Hematopoietic multipotent progenitor cell (in vitro differentiated cells): Measurements from ENCODE around the gene RNASE1. TPM values are rescaled to one million over a fixed set of nuclear protein-coding genes. Genes with fewer than 3 reads are reported as not detected.

Experiments
- DNase-seq, 3 donors: peaks; one replicate each; pipeline ENCODE4 v3.0.0-alpha.2; 2011 to 2015; ENCODE audit warnings: low read depth in 2 of 3, low spot score in 2 of 3
- total RNA-seq: library from RNA; depleted of rRNA; stranded (reverse); fragments of >200 nt; gene quantifications from one replicate; pipeline ENCODE4 v1.2.3, GENCODE V29; 2012

The RNASE1 gene
- total RNA-seq, 1 donor = 1.3 TPM

DNA sequence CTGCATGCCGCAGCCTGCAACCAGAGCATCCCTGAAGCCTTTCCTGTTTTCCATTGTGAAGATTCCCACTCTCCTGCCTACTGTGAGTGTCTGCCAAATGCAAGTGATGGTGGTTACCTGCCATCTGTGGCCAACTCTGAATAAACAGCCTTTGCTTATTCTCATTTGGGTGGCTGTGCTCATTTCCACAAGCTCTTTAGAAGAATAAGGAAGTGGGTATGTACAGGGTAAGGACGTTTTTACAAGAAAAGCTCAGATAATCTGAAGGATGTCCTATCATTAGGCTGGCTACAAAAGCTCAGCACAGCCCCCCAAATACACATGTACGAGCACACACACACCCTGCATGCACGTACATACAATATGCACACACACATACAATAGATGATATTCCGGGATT lies 7.3 kb upstream of the RNASE1 start:
- DNase-seq = no peak

DNA sequence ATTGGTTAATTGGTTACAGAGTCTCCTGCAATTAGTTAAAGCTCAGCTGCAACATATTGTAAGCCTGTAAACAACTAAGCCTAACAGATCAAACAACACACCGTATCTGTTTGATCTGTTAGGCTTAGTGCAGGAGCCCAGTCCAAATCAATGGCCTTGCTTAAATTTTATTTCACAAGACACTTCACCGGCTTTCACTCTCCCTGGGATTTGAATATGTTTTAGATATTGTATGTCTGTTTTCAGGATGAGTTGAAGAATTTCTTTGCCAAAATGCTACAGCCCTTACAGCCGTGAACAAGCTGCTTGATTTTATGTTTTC lies 5.5 kb upstream of the RNASE1 start:
- no peak for DNase-seq

- no peak for DNase-seq
Observed at GRCh38 chr14:20807304-20808161, 4.9 kb upstream of the RNASE1 start.

DNA sequence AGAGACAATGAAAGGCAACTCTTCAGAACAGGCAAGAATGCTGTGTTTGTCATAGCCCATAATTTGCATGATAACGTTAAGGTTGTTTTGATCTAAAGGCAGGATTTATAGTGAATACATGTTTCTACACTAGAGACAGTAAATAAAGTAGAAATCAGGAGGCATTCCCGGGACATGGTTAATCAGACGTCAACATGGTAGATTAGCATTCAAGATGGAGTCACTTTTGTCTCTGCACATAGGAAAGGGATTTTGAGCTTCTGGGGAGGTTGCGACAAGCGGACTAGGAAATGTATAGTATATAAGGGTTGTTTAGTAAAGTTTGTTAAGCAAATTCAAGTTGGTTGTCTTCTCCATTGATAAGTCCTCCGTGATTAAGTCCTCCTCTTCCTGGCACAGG lies 2.8 kb upstream of the RNASE1 start:
- DNase-seq = no peak

DNA sequence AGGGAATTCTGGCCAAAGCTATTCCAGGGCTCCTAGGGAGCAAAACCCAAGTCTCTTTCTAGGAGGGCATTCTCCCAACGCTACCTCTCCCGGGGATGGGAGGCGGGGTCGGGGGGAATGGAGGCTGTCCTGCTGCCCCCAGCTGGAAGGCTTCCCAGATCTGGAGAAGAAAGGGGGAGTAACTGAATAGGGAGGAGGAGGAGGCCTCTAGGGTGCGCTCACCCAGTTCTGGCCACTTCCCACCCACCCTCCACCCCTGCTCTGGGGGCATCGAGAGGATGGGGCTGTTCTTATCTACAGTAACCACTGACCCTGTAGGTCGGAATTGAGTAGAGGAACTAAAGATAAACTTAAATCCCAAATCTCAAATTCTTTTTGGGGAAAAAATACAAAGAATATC lies 579 bp upstream of the RNASE1 start:
- no peak for DNase-seq

DNA sequence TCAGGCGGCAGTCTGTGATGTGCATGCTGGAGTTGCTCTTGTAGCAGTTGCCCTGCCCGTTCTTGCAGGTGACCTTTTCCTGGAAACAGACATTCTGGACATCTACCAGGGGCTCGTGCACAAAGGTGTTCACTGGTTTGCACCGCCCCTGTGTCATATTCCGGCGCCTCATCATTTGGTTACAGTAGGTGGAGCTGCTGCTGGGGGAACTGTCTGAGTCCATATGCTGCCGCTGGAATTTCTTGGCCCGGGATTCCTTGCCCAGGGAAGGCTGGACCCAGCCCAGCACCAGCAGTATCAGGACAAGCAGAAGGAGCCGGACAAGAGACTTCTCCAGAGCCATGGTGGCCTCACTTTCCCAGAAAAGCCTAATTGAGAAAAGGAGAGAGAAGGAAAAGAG lies 918 bp downstream of the RNASE1 start:
- no peak for DNase-seq

- DNase-seq = peak in 1 of 3 donors; percentile 54
Observed at GRCh38 chr14:20799892-20800544, 2.6 kb downstream of the RNASE1 start.

DNA sequence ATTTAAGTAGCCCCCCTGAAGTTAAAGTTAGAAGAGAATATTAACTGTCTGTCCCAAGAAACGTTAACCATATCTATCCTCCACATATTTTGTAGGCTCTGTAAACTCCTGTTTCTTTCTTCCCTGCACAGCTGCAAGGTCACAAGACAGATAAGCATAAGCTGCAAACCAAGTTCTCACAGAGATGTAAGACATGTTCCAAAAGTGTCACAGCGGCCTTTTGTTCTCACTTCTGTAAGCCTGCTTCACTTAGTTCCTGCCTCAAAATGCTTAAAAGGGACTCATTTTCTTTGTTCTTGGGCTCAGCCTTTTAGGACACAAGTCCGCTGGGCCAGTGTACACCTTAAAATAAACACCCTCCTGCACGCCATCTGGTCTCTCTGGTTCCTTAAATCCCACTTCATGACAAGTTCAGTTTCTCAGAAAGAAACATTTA lies 3.2 kb downstream of the RNASE1 start:
- DNase-seq = peak in 1 of 3 donors; percentile 54

DNA sequence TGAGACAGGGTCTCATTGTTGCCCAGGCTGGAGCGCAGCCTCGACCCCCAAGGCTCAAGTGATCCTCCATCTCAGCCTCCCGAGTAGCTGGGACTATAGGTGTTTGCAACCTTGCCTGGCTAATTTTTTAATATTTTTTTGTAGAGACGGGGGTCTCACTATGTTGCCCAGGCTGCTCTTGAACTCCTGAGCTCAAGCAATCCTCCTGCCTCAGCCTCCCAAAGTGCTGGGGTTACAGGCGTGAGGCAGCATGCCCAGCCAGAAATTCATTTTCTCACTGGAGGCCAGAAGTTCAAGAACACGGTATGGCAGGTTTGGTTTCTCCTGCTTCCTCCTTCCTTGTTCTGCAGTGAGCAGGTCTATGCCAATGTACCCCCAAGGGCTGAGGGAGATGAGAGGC lies 3.7 kb downstream of the RNASE1 start:
- no peak for DNase-seq

GRCh38 chr14:20798318-20798717 lies 4.3 kb downstream of the RNASE1 start:
- DNase-seq = no peak

- no peak for DNase-seq
Observed at GRCh38 chr14:20797164-20797563, 5.5 kb downstream of the RNASE1 start.

DNA sequence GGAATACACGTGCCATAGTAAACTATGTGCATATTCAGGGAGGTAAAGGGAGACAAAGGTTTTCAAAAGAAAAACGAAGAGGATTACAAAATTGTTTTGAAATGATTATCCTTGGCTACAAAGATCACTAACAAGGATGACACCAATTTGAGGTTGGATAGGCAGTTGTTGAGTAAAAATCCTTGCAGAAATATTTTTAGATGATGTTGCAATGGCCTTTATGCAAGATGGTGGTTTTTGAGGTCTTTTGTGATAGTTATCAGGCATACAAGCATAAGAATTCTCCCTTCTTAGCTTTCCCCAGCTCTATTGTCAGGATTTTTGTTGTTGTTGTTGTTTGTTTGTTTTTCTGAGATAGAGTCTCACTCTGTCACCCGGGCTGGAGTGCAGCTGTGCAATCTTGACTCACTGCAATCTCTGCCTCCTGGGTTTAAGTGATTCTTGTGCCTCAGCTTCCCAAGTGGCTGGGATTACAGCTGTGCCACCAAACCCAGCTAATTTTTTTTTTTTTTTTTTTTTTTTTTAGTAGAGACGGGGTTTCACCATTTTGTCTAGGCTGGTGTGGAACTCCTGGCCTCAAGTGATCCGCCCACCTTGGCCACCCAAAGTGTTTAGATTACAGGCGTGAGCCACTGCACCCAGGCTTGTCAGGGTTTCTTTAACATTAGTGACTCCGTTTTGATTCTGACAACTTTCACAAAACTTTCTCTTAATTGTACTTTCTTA lies 7.8 kb downstream of the RNASE1 start:
- no peak for DNase-seq

- no peak for DNase-seq
Observed at GRCh38 chr14:20792556-20792955, 10.1 kb downstream of the RNASE1 start.

DNA sequence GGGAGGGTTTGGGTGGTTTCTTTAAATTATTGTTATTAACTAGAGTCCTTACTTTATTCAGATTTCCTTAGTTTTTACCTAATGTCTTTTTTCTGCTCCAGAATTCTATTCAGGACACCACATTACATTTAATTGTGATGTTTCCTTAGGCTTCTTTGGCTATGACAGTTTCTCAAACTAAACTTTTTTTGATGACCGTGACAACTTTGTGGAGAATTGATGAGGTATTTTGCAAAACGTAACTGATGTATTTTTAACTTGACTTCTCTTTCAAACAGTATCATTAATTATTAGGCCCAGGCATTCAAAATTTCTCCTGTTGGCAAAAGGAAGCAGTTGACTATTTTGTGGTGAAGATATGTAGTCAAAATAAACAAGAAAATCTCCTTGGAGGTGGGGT lies 11.0 kb downstream of the RNASE1 start:
- no peak for DNase-seq

- peak in 1 of 3 donors; percentile 22 for DNase-seq
Observed at GRCh38 chr14:20791187-20791586, 11.5 kb downstream of the RNASE1 start.

GRCh38 chr14:20790464-20791116 lies 12.1 kb downstream of the RNASE1 start:
- DNase-seq = no peak

GRCh38 chr14:20789230-20789813 lies 13.3 kb downstream of the RNASE1 start:
- no peak for DNase-seq

GRCh38 chr14:20787025-20787424 lies 15.6 kb downstream of the RNASE1 start:
- DNase-seq = no peak

- peak in 1 of 3 donors; percentile 53 for DNase-seq
Observed at GRCh38 chr14:20782280-20782890, 20.3 kb downstream of the RNASE1 start.

- DNase-seq = no peak
Observed at GRCh38 chr14:20781803-20782202, 20.8 kb downstream of the RNASE1 start.
